ENCODE data around the gene CACNA1I. TPM values are rescaled to one million over a fixed set of nuclear protein-coding genes. Genes with fewer than 3 reads are reported as not detected.

The CACNA1I gene
- total RNA-seq, 3 donors from 2014 or later: 0.19 to 0.41 (median 0.20) TPM

DNA sequence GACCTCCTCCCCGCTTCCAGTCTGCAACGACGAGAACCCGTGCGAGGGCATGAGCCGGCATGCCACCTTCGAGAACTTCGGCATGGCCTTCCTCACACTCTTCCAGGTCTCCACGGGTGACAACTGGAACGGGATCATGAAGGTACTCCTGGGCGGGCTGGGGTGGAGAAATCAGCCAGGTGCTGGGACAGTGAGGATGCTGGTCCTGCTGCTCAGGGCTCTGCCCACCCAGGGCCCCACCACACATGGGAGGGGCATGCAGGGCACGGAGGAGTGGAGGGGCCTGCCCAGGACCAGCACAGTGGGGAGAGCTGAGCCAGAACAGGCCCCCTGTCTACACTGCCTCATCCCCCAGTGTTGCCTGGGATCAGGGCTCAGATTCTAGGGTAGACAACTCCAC is 107.4 kb downstream of the CACNA1I start:
- Histone ChIP-seq H3K9me3 (no peaks in the 10 kb centered on the region), H3K36me3 (ENCODE audit: low read depth) (no peaks in the 10 kb centered on the region), H3K4me1 (ENCODE audit: low read depth) (no peaks in the 10 kb centered on the region), H3K4me3 (no peak overlapping the region)
- no peak for DNase-seq
- TF ChIP-seq, protein P1, sequence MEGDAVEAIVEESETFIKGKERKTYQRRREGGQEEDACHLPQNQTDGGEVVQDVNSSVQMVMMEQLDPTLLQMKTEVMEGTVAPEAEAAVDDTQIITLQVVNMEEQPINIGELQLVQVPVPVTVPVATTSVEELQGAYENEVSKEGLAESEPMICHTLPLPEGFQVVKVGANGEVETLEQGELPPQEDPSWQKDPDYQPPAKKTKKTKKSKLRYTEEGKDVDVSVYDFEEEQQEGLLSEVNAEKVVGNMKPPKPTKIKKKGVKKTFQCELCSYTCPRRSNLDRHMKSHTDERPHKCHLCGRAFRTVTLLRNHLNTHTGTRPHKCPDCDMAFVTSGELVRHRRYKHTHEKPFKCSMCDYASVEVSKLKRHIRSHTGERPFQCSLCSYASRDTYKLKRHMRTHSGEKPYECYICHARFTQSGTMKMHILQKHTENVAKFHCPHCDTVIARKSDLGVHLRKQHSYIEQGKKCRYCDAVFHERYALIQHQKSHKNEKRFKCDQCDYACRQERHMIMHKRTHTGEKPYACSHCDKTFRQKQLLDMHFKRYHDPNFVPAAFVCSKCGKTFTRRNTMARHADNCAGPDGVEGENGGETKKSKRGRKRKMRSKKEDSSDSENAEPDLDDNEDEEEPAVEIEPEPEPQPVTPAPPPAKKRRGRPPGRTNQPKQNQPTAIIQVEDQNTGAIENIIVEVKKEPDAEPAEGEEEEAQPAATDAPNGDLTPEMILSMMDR (IDR thresholded peaks at IDR 0.05): no peak
- intact Hi-C loops (cut with DNase I, micrococcal nuclease): no loop called here
- no peak for ATAC-seq

GRCh38 chr22:39678862-39679490 is 108.4 kb downstream of the CACNA1I start:
- DNase-seq: no peak
- H3K4me1 ChIP-seq (ENCODE audit: low read depth): no peaks in the 10 kb centered on the region
- H3K36me3 ChIP-seq (ENCODE audit: low read depth): no peaks in the 10 kb centered on the region
- no peaks in the 10 kb centered on the region for H3K9me3 ChIP-seq
- H3K4me3 ChIP-seq: no peak overlapping the region
- ATAC-seq: no peak
- intact Hi-C loops (cut with DNase I, micrococcal nuclease): no loop called here
- TF ChIP-seq, protein P1 (IDR thresholded peaks at IDR 0.05): no peak

- no peaks in the 10 kb centered on the region for H3K4me1 ChIP-seq (ENCODE audit: low read depth)
- TF ChIP-seq, protein P1 (IDR thresholded peaks at IDR 0.05): no peak
- no peaks in the 10 kb centered on the region for H3K9me3 ChIP-seq
- intact Hi-C loops (cut with DNase I, micrococcal nuclease): no loop called here
- no peaks in the 10 kb centered on the region for H3K36me3 ChIP-seq (ENCODE audit: low read depth)
- ATAC-seq (no peak), DNase-seq (no peak)
- no peak overlapping the region for H3K4me3 ChIP-seq
Measured at GRCh38 chr22:39679652-39680051, 109.1 kb downstream of the CACNA1I start.

- H3K4me3 ChIP-seq: no peak overlapping the region
Measured at GRCh38 chr22:39680486-39680885, 109.9 kb downstream of the CACNA1I start.

DNA sequence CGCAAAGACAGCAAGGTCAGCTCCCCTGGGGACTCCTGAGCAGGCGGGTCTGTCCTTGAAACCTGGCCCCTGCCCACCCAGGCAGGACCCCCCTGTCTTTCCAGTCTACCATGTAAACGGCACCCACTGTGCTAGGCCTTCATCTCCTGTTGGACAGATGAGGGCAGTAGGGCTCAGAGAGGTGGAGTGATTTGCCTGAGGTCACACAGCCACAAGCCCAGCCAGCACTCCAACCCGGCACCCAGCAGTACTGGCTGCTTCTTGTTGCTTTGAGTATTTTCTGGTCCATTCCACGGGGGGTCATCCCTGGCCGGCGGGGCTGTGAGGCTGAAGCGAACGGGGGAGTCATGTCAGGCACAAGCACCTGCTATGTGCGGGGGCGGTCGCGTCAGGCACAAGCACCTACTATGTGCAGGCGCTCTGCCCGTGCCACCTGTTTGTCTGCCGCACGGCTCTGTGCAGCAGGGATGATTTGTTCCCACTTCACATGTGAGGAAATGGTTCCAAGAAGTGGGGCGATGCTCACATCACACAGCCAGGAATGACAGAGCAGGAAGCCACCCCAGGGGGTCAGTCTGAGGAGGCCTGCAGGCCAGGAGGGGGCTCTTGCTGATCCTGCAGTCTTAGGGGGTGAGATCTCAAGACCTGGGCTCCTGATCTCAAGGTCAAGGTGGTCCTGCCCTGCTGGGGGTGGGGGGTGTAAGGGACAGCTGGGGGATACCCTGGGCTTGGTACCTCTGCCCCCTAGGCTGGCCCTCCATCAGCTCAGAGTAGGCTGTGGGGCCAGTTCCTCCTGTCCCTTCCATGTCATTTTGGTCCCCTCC is 110.7 kb downstream of the CACNA1I start:
- ATAC-seq (no peak), DNase-seq (no peak)
- no peaks in the 10 kb centered on the region for H3K4me1 ChIP-seq (ENCODE audit: low read depth)
- TF ChIP-seq, protein P1 (IDR thresholded peaks at IDR 0.05): no peak
- intact Hi-C loops (cut with DNase I, micrococcal nuclease): no loop called here
- H3K4me3 ChIP-seq: no peak overlapping the region
- H3K36me3 ChIP-seq (ENCODE audit: low read depth): no peaks in the 10 kb centered on the region
- no peaks in the 10 kb centered on the region for H3K9me3 ChIP-seq

More at GRCh38 chr22:39680486-39680885, 109.9 kb downstream of the CACNA1I start:
- no peaks in the 10 kb centered on the region for H3K4me1 ChIP-seq (ENCODE audit: low read depth)
- TF ChIP-seq, protein P1 (IDR thresholded peaks at IDR 0.05): no peak
- no peaks in the 10 kb centered on the region for H3K36me3 ChIP-seq (ENCODE audit: low read depth)
- ATAC-seq: no peak
- no peaks in the 10 kb centered on the region for H3K9me3 ChIP-seq
- no peak for DNase-seq
- intact Hi-C loops (cut with DNase I, micrococcal nuclease): no loop called here

Data from mucosa of descending colon (tissue), 3 donors.